GM23248 (cell line): ENCODE data around the gene GALNT17.

ENCODE experiments used
- EZH2 ChIP-seq: fragments of 200-600 bp; sonication (generic); IDR thresholded peaks from 2 replicates; pipeline ENCODE4 v1.6.1; 2018; ENCODE audit warnings: antibody characterized with exemption, mild to moderate bottlenecking; ENCODE audit not compliant: insufficient read depth, poor library complexity, severe bottlenecking
- EZH2phosphoT487 ChIP-seq: fragments of 200-600 bp; sonication (generic); IDR thresholded peaks from 2 replicates; pipeline ENCODE4 v1.6.1; 2018; ENCODE audit warnings: antibody characterized with exemption, moderate library complexity, mild to moderate bottlenecking, low read depth; ENCODE audit not compliant: insufficient read depth

DNA sequence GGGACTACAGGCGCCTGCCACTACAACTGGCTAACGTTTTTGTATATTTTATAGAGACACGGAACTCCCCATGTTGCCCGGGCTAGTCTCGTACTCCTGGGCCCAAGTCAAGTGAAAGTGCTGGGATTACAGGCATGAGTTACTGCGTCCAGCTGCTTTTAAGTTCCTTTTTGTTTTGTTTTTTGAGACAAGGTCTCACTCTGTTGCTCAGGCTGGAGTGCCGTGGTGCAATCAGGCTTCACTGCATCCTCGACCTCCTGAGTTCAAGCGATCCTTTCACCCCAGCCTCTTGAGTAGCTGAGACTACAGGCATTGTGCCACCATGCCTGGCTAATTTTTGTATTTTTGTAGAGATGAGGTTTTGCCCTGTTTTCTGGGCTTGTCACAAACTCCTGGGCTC is 155.0 kb downstream of the GALNT17 start:
- TF ChIP-seq EZH2 = no peak
- no peak for TF ChIP-seq EZH2phosphoT487
